A673 (cell line): Measurements from ENCODE around the gene TAOK2. TPM values are rescaled to one million over a fixed set of nuclear protein-coding genes. Genes with fewer than 3 reads are reported as not detected.

ENCODE experiments used
- Bru-seq: library from RNA; stranded (reverse); fragments of 400-500 nt; gene quantifications from one replicate; lab custom pipeline; 2021; lab: Mats Ljungman, UMichigan
- BruChase-seq, 2 experiments: library from RNA; stranded (reverse); fragments of 400-500 nt; gene quantifications; one replicate each; lab custom pipeline; 2021; lab: Mats Ljungman, UMichigan
- BruUV-seq: library from RNA; stranded (reverse); fragments of 400-500 nt; replicated peaks from 2 replicates; lab custom pipeline; 2021; lab: Mats Ljungman, UMichigan
- CTCF ChIA-PET: fragments of 300-600 bp; sonication (Branson Sonifier 250); formaldehyde crosslinking; loops from one replicate; lab custom pipeline; 2022; ENCODE audit warnings: antibody characterized with exemption; lab: Charles Lee
- POLR2A ChIA-PET: fragments of 300-600 bp; sonication (Branson Sonifier 250); formaldehyde crosslinking; loops from one replicate; lab custom pipeline; 2022; ENCODE audit warnings: antibody characterized with exemption; ENCODE audit not compliant: low non-redundant PET; lab: Charles Lee
- DNase-seq: peaks from one replicate; pipeline ENCODE4 v3.0.0-alpha.2; 2015; ENCODE audit warnings: low spot score
- H3K27ac ChIP-seq: fragments of 200-600 bp; sonication (generic); 2 replicates; pipeline ENCODE4 v1.5.1; 2016; ENCODE audit warnings: mixed run types, low read depth, mild to moderate bottlenecking, mixed read lengths, antibody characterized with exemption, low read length; ENCODE audit not compliant: poor library complexity, severe bottlenecking
- H3K27me3 ChIP-seq: fragments of 200-600 bp; sonication (generic); replicated peaks from 2 replicates; pipeline ENCODE4 v1.6.1; 2017; ENCODE audit warnings: mixed run types, low read depth, mild to moderate bottlenecking, mixed read lengths, antibody characterized with exemption, low read length; ENCODE audit not compliant: insufficient read depth, poor library complexity
- H3K36me3 ChIP-seq: fragments of 200-600 bp; sonication (generic); 2 replicates; pipeline ENCODE4 v1.6.1; 2016; ENCODE audit warnings: mixed run types, mild to moderate bottlenecking, mixed read lengths, antibody characterized with exemption, low read length; ENCODE audit not compliant: insufficient read depth, poor library complexity, severe bottlenecking
- H3K4me1 ChIP-seq: fragments of 200-600 bp; sonication (generic); 2 replicates; pipeline ENCODE4 v1.6.1; 2017; ENCODE audit warnings: mixed run types, mild to moderate bottlenecking, mixed read lengths, antibody characterized with exemption, low read length; ENCODE audit not compliant: insufficient read depth, poor library complexity, severe bottlenecking
- H3K4me3 ChIP-seq: fragments of 200-600 bp; sonication (generic); 2 replicates; pipeline ENCODE4 v1.5.1; 2016; ENCODE audit warnings: low read depth, mixed run types, mild to moderate bottlenecking, mixed read lengths, low read length; ENCODE audit not compliant: poor library complexity, severe bottlenecking
- H3K9me3 ChIP-seq: fragments of 200-600 bp; sonication (generic); 2 replicates; pipeline ENCODE4 v1.6.1; 2016; ENCODE audit warnings: mixed run types, low read depth, mild to moderate bottlenecking, mixed read lengths, antibody characterized with exemption, low read length; ENCODE audit not compliant: poor library complexity, severe bottlenecking
- EZH2 ChIP-seq: fragments of 200-600 bp; sonication (generic); IDR thresholded peaks from 2 replicates; pipeline ENCODE4 v1.6.1; 2017; ENCODE audit warnings: borderline replicate concordance, low read depth, mild to moderate bottlenecking, mixed read lengths, antibody characterized with exemption, low read length; ENCODE audit not compliant: poor library complexity, severe bottlenecking
- intact Hi-C: fragments of 100-400 bp; cut with micrococcal nuclease; formaldehyde crosslinking; loops from one replicate; pipeline ENCODE4 v1.10.0; 2022; ENCODE audit not compliant: unreplicated experiment
- long read RNA-seq: library from polyadenylated mRNA; stranded (forward); transcript quantifications from one replicate; pipeline ENCODE4 v2.0.0, GENCODE V29; 2022
- total RNA-seq: library from RNA; stranded (reverse); gene quantifications from 2 replicates; pipeline ENCODE4 v1.2.3, GENCODE V29; 2021
- TF ChIP-seq, protein P1 (sequence below): fragments of 300-800, 200-600 bp; sonication (generic); conservative IDR thresholded peaks from 2 replicates; pipeline ENCODE4 v1.5.1; 2017; ENCODE audit warnings: low read depth, mild to moderate bottlenecking, antibody characterized with exemption, low read length, moderate library complexity, mixed read lengths

The TAOK2 gene
- total RNA-seq (49.9 and 50.2 TPM in 2 replicates), Bru-seq, nascent RNA (percentile 67 among the genes with signal in this experiment), BruChase-seq, experiment 1, labeled RNA remaining after a 2-hour chase (percentile 81 among the genes with signal in this experiment), BruChase-seq, experiment 2, labeled RNA remaining after a 6-hour chase (percentile 83 among the genes with signal in this experiment)
- long read RNA-seq, full-length matches to known transcripts = 5 of 18 reads
- long read RNA-seq, partial matches to known transcripts = 3 of 18 reads
- long read RNA-seq, other reads (novel, unspliced or antisense) = 10 of 18 reads

DNA sequence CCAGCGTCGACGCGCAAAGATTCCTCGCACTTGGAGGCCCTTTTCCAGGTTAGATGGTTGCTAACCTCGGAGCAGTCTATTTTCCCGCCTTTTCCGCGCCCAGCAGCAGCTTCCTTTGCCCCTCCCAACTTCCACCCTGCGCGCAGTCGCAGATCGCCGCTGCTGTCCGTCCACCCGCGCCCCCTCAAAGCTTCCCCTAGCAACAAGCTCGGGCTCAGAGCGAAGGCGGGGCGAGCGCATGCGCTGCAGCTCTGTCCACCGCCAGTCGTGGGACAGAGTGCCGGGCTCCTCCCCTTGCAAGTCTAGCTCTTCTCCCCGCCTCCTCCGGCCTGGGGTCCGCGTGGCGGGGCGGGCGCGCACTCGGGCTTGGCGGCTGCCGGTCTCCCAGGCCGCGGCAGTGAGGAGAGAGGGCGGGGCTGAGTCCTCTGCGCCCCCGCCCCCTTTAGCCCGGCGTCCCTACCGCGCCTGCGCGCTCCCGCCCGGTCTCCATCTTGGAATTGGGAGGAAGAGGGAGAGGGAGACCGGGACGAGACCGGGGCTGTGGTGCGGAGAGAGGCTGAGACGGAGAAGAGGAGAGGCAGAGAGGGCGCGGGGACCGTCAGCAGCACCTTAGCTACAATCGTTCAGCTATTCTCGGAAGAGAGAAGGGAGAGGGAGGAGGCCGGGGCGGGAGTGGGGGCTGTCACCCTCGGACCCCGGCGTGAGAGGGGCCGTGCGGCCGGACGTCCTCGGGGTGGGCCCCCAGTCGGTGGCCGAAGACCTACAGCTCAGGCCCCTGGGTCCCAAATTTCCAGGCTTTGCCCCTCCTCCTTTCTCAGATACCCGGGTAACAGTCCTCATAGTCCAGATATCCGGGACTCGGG, at the start of gene TAOK2:
TAOK2 (plus strand) TSS at position 485 of the 863 bp plus-strand sequence. CDS start 3,905 bp downstream, outside the sequence.
- peak; percentile 99 for DNase-seq
- Histone ChIP-seq H3K4me3 (peak within 1 kb of the TSS; percentile 84), H3K27ac (peak within 1 kb of the TSS; percentile 81), H3K36me3 (peaks cover 15% of the 10 kb centered on the region), H3K27me3 (no peaks in the 10 kb centered on the region), H3K9me3 (peaks cover 6% of the 10 kb centered on the region), H3K4me1 (peaks cover 16% of the 10 kb centered on the region)
- no TSS peak for BruUV-seq
- POLR2A ChIA-PET = interaction anchor here (0.5 kb wide), 1 partner anchor 11 kb away, joined by 3 read pairs; no protein-coding TSS in a partner anchor
- intact Hi-C loops = loop anchor here (5.0 kb wide), 1 partner anchor 46 kb away; the partner anchor contains the start of gene KCTD13
- CTCF ChIA-PET = interaction anchor here (1.1 kb wide), 1 partner anchor 14 kb away, joined by 3 read pairs; no protein-coding TSS in a partner anchor
- TF ChIP-seq, protein P1, sequence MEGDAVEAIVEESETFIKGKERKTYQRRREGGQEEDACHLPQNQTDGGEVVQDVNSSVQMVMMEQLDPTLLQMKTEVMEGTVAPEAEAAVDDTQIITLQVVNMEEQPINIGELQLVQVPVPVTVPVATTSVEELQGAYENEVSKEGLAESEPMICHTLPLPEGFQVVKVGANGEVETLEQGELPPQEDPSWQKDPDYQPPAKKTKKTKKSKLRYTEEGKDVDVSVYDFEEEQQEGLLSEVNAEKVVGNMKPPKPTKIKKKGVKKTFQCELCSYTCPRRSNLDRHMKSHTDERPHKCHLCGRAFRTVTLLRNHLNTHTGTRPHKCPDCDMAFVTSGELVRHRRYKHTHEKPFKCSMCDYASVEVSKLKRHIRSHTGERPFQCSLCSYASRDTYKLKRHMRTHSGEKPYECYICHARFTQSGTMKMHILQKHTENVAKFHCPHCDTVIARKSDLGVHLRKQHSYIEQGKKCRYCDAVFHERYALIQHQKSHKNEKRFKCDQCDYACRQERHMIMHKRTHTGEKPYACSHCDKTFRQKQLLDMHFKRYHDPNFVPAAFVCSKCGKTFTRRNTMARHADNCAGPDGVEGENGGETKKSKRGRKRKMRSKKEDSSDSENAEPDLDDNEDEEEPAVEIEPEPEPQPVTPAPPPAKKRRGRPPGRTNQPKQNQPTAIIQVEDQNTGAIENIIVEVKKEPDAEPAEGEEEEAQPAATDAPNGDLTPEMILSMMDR = no peak
- no peak for TF ChIP-seq EZH2

GRCh38 chr16:29925105-29925756, 48.4 kb upstream of the TAOK2 start:
- intact Hi-C loops = loop anchor here (5.0 kb wide), 1 partner anchor 47 kb away; the partner anchor contains the start of gene TAOK2
- ChIA-PET POLR2A (interaction anchor here (0.5 to 0.6 kb wide), 2 partner anchors 26 to 311 kb away, joined by 3 to 5 read pairs; no protein-coding TSS in a partner anchor), CTCF (no interaction called here)
- no peaks in the 10 kb centered on the region for H3K27me3 ChIP-seq
- H3K4me3 ChIP-seq = peak overlapping the region; percentile 97
- no peaks in the 10 kb centered on the region for H3K9me3 ChIP-seq
- BruUV-seq = no TSS peak
- peaks cover 4% of the 10 kb centered on the region for H3K36me3 ChIP-seq
- peak overlapping the region; percentile 84 for H3K27ac ChIP-seq
- TF ChIP-seq, protein P1 = no peak
- TF ChIP-seq EZH2 = no peak
- no peak for DNase-seq
- peaks cover 15% of the 10 kb centered on the region for H3K4me1 ChIP-seq
